Endodermal cell (in vitro differentiated cells): ENCODE data around the gene FANCE. TPM values are rescaled to one million over a fixed set of nuclear protein-coding genes. Genes with fewer than 3 reads are reported as not detected.
"Not testable (repeated sequence)": the region's sequence is repeated elsewhere in the genome, so short reads cannot be mapped to it uniquely, and the experiment has no call there.

Source experiments
- DNase-seq: peaks from one replicate; pipeline ENCODE4 v3.0.0-alpha.2; 2017
- H3K27ac ChIP-seq: 2 replicates; pipeline ENCODE4 v1.5.1; 2013; ENCODE audit warnings: mild to moderate bottlenecking, low read depth, low read length, moderate library complexity
- H3K27me3 ChIP-seq: 2 replicates; pipeline ENCODE4 v1.6.1; 2013; ENCODE audit warnings: mild to moderate bottlenecking, low read length, moderate library complexity; ENCODE audit not compliant: insufficient read depth, control insufficient read depth, poor library complexity, severe bottlenecking
- H3K36me3 ChIP-seq: 2 replicates; pipeline ENCODE4 v1.7.0; 2013; ENCODE audit warnings: mild to moderate bottlenecking, low read length, moderate library complexity; ENCODE audit not compliant: control insufficient read depth, insufficient read depth
- H3K4me1 ChIP-seq: one replicate; pipeline ENCODE4 v1.7.0; 2013; ENCODE audit warnings: low read length; ENCODE audit not compliant: control insufficient read depth, insufficient read depth
- H3K4me3 ChIP-seq: 2 replicates; pipeline ENCODE4 v1.5.1; 2013; ENCODE audit warnings: mild to moderate bottlenecking, low read length, moderate library complexity
- H3K9ac ChIP-seq: 2 replicates; pipeline ENCODE4 v1.6.1; 2013; ENCODE audit warnings: mild to moderate bottlenecking, low read length, moderate library complexity; ENCODE audit not compliant: poor library complexity, severe bottlenecking; ENCODE audit errors: extremely low read depth
- H3K9me3 ChIP-seq: 2 replicates; pipeline ENCODE4 v1.6.1; 2013; ENCODE audit warnings: mild to moderate bottlenecking, low read length, moderate library complexity; ENCODE audit not compliant: control insufficient read depth
- H3K27ac Mint-ChIP-seq: 2 replicates; pipeline ENCODE4 v1.8.0; 2020; ENCODE audit warnings: mixed read lengths
- H3K27me3 Mint-ChIP-seq: 2 replicates; pipeline ENCODE4 v1.8.0; 2021; ENCODE audit warnings: mild to moderate bottlenecking, mixed read lengths; ENCODE audit not compliant: insufficient read depth
- H3K36me3 Mint-ChIP-seq: 2 replicates; pipeline ENCODE4 v1.8.0; 2020; ENCODE audit warnings: low read depth, mixed read lengths
- H3K4me1 Mint-ChIP-seq: 2 replicates; pipeline ENCODE4 v1.8.0; 2020; ENCODE audit warnings: mixed read lengths
- H3K4me3 Mint-ChIP-seq: 2 replicates; pipeline ENCODE4 v1.8.0; 2020; ENCODE audit warnings: mild to moderate bottlenecking, moderate library complexity, mixed read lengths
- H3K9me3 Mint-ChIP-seq: 2 replicates; pipeline ENCODE4 v1.8.0; 2020; ENCODE audit warnings: mild to moderate bottlenecking, mixed read lengths
- CTCF ChIP-seq: fragments of 200-600 bp; sonication (generic); conservative IDR thresholded peaks from 2 replicates; pipeline ENCODE4 v1.5.0; 2021; ENCODE audit warnings: antibody characterized with exemption, mild to moderate bottlenecking
- WGBS, 2 experiments: methylation state at CpG; one replicate each; pipeline versions ENCODE4 v1.1.5 to v1.1.7; 2013; ENCODE audit warnings: missing lambda C conversion rate in 2 of 2, mixed read lengths in 1 of 2; ENCODE audit not compliant: insufficient coverage in 1 of 2, insufficient read length in 1 of 2; 5-methylcytosine and 5-hydroxymethylcytosine counted together
- microRNA-seq: library from miRNA; unstranded; fragments of <30 nt; microRNA quantifications from one replicate; pipeline ENCODE4 v1.2.0, GENCODE V29; 2020; ENCODE audit warnings: borderline microRNAs expressed
- total RNA-seq, 2 donors: library from RNA; stranded (reverse); fragmentation: NEBNext Ultra II Directional in 1 of 2; extraction: Animal tissue kit (Norgen Biotek cat#: 25700) in 1 of 2; gene quantifications; 2 replicates in 1 of 2; 3 replicates in 1 of 2; pipeline ENCODE4 v1.2.1, GENCODE V29; 2021

The FANCE gene
- total RNA-seq, 2 donors from 2014 or later = 13.5 to 16.4 TPM

DNA sequence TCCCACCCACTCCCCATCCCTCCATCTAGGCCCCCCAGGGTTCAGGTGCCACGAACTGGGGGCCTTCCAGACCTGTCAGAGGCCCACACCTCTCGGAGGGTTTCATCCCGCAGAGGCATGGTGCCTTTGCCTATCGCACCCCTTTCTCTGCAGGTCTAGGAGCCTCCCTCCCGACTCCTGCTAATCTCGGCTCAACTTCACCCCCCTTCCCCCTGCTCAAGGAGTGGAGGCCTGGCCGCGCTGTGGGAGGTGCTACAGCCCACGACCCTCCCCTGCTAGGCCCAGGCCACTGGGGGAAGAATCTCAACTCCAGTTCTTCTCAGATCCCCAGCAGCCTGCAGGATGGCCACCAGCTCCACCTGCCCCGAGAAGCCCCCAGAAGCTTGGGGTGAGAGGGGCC, 60.6 kb downstream of the FANCE start, which contains the start of gene TULP1:
TULP1 (minus strand) TSS at position 157 of the 400 bp plus-strand sequence; CDS start at position 119, 38 bp downstream.
- Histone ChIP-seq H3K27me3 (no peaks in the 10 kb centered on the region), H3K27ac (no peak within 1 kb of the TSS), H3K36me3 (no peaks in the 10 kb centered on the region), H3K4me1 (no peaks in the 10 kb centered on the region), H3K4me3 (no peak within 1 kb of the TSS), H3K9ac (no peak within 1 kb of the TSS), H3K9me3 (no peaks in the 10 kb centered on the region)
- DNase-seq = peak; percentile 64
- Mint-ChIP-seq H3K4me3 (no peak within 1 kb of the TSS), H3K36me3 (no peaks in the 10 kb centered on the region), H3K27me3 (peaks cover 7% of the 10 kb centered on the region), H3K27ac (no peak within 1 kb of the TSS), H3K4me1 (no peaks in the 10 kb centered on the region), H3K9me3 (no peaks in the 10 kb centered on the region)
- TF ChIP-seq CTCF = no peak
- WGBS, 2 experiments = 74 to 76% methylated on average over 6 to 10 of the region's 10 CpGs

- no peaks in the 10 kb centered on the region for H3K4me1 Mint-ChIP-seq
- H3K36me3 Mint-ChIP-seq = no peaks in the 10 kb centered on the region
- H3K27me3 Mint-ChIP-seq = peaks cover 3% of the 10 kb centered on the region
- no peak for DNase-seq
- TF ChIP-seq CTCF = no peak
- Histone ChIP-seq H3K9ac (no peak overlapping the region), H3K4me1 (no peaks in the 10 kb centered on the region), H3K36me3 (no peaks in the 10 kb centered on the region), H3K27me3 (no peaks in the 10 kb centered on the region), H3K9me3 (no peaks in the 10 kb centered on the region), H3K4me3 (no peak overlapping the region), H3K27ac (no peak overlapping the region)
- WGBS, 2 experiments = 86 to 91% methylated on average over 1 to 4 of the region's 4 CpGs
- no peak overlapping the region for H3K27ac Mint-ChIP-seq
- no peak overlapping the region for H3K4me3 Mint-ChIP-seq
- no peaks in the 10 kb centered on the region for H3K9me3 Mint-ChIP-seq
Observed at GRCh38 chr6:35514587-35514986, 62.4 kb downstream of the FANCE start.

GRCh38 chr6:35515939-35516338, 63.8 kb downstream of the FANCE start:
- H3K9me3 Mint-ChIP-seq, H3K36me3 ChIP-seq, H3K4me3 ChIP-seq, H3K9ac ChIP-seq, H3K4me3 Mint-ChIP-seq, H3K27ac Mint-ChIP-seq, H3K4me1 Mint-ChIP-seq, H3K4me1 ChIP-seq, H3K27me3 Mint-ChIP-seq, H3K36me3 Mint-ChIP-seq, H3K27me3 ChIP-seq, H3K27ac ChIP-seq, H3K9me3 ChIP-seq: not testable (repeated sequence)
- peak; percentile 34 for TF ChIP-seq CTCF
- WGBS, 2 experiments = 90 to 95% methylated on average over 6 of the region's 6 CpGs
- peak; percentile 57 for DNase-seq

Small RNAs within 50 kb of the gene (microRNA-seq; reads per million reads assigned to microRNA genes)
- gene MIR7111 = not detected

Other genes with a start within 250 kb of the FANCE start
- under 1 TPM; 0.27 to 0.86 TPM for gene SCUBE3, start 238.4 kb upstream of the FANCE start, total RNA-seq
- 10 to 100 TPM; 39.0 to 42.9 TPM for gene ZNF76, start 192.6 kb upstream of the FANCE start, total RNA-seq
- 1 to 10 TPM; 6.3 to 6.8 TPM for gene DEF6, start 154.5 kb upstream of the FANCE start, total RNA-seq
- gene PPARD, start 109.8 kb upstream of the FANCE start, total RNA-seq = 10 to 100 TPM; 10.9 to 11.5 TPM
- 1,000 to 10,000 TPM; 1,411 to 1,652 TPM for gene RPL10A, start 16.1 kb downstream of the FANCE start, total RNA-seq
- 10 to 100 TPM; 22.7 to 29.2 TPM for gene TEAD3, start 44.7 kb downstream of the FANCE start, total RNA-seq
- gene TULP1, start 60.6 kb downstream of the FANCE start, total RNA-seq = 1 to 10 TPM in 1 of 2 donors, under 1 TPM in 1; 0.29 to 4.0 TPM
- gene FKBP5, start 236.6 kb downstream of the FANCE start, total RNA-seq = 10 to 100 TPM; 27.0 to 53.3 TPM